SW480 (cell line): ENCODE data around the gene APP.

Source experiments
- DNase-seq: peaks from one replicate; pipeline ENCODE4 v3.0.0-alpha.2; 2016; ENCODE audit warnings: low spot score

Gene APP

DNA sequence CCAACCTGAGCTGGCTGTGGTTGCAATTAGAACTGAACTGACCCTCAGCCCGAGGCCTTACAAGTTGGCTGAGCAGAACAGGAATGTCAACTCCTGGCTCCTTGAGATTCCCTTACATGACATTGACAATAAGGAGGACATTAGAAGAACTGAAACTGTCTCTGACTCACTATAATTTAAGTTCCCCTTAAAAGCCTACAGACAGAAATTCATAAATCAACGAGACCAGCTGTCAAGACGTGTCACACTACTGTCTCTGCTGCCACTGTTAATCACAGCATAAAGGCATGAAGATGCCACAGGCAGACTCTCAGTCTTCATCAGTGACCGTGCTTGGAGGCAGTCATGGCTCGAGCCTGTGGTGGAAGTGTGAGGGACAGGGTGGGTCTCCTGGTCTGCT lies 267.0 kb downstream of the APP start:
- no peak for DNase-seq

DNA sequence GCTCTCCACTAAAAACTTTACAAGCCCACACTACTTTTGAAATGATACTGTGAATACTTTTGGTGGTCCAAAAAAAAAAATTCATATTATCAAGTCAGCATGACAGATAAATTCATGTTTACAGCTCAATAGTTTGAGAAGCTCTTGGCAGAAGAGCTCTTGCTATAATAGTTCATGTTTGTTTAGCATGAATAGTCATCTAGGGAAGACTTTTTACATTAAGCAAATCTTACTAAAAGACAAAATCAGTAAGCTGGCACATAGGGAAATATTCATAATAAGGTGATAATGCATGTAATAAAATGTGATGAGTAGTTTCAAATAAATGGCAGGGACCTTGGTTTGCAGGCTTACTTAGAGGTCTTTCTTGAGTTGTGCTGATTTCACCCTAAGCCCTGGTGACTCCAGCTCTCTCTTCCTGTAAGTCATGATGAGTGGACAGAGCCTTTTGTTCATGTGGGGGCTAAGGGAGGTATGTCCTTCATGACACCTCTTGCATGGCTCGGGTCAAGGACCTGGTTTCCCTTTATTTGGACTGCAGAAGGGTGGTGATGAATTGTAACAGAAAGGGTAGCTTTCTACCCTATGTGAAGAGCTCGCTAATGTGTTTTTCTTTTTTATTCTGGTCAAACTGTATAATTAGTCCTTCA lies 269.1 kb downstream of the APP start:
- DNase-seq = no peak

DNA sequence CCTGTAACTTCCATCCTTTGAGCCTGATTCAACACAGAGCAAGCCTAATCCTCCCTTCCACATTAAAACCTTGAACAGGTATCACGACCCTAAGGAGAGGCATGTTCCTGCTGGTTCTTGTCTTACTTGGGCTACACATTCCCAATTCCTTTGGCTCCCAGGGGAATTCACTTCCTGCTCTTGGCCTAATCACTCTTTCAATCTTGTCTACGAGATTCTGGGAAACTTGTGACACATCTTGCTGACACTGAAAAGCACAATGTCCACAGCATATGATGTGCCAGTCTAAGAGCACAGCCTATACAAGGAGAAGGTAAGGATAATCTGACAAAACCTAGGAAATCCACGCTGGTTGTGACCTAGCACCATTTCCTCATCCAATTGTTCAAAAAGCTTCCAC lies 271.9 kb downstream of the APP start:
- DNase-seq = no peak

DNA sequence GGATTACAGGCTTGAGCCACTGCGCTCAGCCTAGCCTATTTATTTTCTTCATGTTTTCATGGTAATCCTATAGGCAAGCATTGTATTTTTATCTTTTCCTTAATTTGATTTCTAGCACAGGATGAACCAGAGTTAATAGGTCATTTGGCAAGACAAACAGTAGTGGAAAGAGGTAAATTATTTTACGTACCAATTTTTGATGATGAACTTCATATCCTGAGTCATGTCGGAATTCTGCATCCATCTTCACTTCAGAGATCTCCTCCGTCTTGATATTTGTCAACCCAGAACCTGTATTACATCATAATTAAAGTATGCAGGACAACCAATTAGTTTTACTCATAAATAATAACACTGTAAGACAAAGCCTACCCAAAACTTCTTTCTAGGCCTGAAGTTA lies 273.2 kb downstream of the APP start:
- DNase-seq = no peak

DNA sequence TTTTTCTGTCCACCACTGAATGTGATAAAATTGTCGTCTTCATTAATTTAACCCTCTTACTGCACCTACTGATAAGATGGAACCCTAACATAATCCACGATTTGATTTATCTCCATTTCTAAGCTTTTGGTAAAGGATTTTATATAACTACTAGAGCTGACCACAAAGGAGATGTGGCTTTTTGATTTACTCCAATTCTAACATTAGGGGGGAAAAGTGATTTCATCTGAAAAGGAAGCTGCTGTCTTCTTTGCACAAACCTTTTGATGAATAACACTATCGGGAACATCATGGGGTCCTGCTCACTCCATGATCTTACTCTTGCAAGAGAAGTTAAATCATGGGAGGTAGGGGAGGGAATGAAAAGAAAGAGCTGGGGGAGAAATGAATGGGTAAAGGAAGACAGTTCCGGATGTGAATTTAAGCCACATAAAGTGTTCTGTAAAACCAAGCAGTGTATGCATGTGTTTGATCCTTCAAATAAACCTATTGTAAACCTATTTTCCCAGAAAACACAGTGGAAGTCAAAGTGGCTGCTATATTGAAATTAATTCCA lies 274.0 kb downstream of the APP start:
- no peak for DNase-seq

DNA sequence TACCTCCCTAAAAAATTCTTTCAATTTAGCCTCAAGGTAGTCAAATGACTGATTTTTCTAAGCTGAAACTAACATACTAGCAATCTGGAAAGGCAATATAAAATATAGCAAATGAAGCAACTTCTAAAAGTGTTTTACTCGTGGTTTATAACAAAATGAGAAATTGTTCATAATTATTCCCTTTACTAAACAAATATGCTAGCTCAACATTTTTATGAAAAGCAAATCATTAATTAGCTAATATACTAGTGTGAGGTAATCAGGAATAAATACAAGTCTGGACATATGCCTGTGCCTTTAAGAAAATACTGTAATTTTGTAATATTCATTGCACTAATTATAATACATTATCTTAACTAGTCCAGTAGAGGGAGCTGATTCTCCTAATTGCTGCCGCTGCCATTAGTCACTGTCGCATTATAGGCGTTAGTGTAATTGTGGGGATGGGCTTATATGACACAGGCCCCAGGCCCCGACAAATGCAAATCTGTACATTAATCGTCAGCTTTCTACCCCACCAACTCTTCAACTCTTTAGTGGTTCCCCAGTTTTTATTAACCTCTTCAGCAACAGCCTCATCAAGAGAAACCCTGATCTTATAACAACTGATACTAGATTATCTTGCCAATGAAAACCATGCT lies 274.9 kb downstream of the APP start:
- peak; percentile 21 for DNase-seq

DNA sequence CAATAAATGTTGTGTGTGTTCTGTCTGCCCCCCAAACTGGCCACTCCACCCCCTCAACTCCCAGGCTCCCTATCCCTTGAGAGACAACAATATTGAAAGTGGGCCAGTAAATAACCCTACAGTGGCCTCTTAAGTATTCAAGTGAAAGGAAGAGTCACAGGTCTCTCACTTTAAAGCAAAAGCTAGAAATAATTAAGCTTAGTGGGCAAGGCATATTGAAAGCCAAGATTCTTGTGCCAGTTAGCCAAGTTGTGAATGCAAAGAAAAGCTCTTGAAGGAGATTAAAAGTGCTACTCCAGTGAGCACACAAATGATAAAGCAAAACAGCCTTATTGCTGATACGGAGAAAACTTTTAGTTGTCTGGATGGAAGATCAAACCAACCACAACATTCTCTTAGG lies 277.4 kb downstream of the APP start:
- DNase-seq = no peak

DNA sequence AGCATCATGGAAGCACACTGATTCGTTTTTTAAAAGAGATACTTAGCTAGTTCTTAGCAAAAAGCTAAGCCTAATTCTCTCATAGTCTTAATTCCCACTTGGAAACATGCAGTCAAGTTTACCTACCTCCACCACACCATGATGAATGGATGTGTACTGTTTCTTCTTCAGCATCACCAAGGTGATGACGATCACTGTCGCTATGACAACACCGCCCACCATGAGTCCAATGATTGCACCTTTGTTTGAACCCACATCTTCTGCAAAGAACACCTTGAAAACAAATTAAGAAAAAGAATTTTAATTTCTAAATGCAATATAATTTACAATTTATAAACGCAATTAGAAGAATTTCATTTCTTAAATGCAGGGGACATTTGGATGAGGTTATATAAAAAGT lies 279.0 kb downstream of the APP start:
- DNase-seq = no peak

DNA sequence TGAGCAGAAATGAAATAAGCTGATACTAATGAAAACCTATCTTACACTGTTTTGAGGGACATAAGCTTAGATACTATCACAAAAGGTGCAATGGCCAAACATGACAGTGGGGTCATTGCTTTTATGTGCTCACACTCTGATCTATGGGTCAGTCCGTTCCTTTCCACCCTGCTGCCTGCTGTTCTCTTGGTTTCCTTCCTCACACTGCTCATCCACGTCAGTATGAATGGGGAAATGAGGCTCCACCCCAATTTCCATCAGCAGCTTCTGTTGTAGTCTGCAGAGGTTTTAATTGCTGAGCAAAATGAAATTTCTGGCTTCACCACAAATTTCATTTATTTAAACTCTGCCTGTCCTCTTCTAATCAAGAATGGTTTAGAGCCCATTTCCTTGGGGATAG lies 280.6 kb downstream of the APP start:
- DNase-seq = no peak

DNA sequence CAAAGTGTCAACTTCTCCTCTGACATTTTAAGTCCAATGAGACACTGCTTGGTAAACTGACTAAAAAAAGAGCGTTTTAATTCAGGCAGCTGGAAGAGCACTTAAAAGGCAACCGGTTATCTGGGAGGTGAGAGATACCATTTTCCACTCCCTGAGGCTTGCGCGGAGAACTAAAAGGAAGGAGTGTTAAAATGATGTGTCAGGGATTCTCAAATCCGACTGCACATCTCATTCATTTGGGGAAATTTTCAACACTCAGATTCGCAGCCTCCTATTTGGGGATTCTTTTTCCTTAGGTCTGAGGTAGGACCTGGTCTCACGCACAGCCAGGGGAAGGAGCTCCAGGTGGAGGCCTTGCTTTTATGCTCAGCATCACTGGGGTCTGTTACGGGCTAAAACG lies 281.9 kb downstream of the APP start:
- DNase-seq = no peak

DNA sequence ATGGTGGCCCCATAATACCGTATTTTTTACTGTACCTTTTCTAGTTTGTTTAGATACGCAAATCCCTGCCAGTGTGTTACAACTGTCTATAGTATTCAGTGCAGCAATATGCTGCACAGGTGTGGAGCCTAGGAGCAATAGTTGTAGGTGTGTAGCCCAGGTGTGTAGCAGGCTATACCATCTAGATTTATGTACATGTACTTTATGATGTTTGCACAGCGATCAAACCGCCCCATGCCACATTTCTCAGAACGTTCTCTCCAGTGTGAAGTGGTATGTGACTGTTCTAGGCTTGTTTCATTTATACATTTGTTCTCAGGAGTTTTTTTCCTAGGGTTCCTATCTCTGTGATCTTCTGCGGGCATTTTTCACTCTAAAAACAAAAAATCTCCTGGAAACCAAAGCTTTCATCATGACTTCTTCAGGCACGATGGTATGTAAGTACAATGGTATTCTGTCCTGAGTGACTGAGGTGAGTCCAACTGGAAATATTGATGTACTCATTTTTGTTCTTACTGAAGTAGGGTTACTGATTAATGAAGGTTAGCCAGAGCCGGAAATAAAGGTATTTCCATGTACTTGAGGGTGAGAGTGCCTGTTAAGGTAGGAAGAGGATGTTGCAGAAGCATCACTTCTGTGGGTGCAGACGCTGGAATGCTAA lies 282.8 kb downstream of the APP start:
- no peak for DNase-seq

DNA sequence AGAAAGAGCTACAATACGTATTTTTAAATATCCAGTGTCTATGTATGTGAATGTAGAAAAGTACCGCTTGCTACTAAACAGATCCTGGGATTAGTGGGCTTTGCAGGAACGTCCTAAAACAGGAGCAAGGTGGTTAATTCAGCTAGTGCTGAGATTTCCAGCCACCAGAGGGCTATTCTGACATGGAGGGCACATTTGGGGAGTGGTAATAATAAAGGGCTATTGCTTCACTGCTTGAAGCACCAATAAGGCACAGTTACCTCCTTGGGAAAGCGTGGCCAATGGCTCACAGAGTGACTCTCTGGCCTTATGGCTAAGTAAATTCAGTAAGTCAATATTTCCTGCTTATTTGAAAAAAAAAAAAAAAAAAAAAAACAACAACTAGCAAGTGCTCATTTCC lies 283.4 kb downstream of the APP start:
- no peak for DNase-seq

DNA sequence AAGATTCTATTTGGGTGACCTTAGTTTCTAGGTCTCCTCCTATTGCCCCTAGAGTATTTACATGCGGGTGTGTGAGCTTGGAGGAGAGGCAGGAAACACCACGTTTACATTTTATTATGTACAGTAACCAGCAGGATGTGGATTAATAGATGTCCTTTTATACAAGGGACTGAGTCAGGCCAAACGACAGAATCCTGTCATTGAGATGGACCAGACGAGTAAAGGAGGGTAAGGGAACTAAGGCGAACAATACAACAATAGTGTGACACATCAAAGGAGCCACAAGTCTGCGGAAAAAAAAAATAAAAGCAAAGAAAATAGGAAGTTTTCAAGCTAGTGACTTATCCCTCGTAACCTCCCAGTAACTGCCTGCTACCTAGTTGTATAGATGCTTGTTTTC lies 284.7 kb downstream of the APP start:
- DNase-seq = peak; percentile 7

DNA sequence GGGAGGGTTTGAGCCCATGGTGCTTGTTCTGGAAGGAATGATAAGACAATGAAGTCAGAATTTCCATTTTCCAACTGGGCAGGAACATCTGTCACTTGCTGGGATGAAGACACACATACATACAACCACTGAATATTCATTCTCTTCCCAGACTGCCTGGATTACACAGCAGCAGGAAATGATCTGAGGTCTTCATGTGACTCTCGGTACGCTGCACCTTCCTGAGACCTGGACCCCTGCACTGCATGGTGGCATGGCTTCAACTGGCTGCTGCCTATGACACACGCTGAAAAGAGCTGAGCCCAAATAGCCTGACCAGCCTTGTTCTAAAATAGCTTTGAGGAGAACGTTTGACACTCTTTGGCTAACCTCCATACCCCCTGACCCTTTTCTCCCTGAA lies 285.2 kb downstream of the APP start:
- DNase-seq = no peak

DNA sequence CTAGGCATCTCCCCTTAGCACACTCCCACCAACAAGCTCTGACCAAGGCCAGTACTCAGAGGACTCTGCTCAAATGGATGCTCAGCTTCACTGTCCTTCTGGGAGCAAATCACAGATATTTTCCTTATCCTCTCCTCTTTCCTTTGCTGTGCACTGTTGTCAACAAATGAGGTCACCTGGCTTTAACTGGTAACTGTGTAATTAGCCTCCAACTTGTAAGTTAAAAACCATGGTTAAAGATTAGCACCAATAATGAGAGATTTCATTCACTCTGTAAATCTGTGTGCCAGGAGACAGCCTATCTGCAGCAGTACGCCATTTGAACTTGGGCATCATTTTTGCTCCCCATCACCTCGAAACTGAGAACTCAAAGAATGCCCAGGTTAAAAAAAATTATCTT lies 286.3 kb downstream of the APP start:
- DNase-seq = no peak

DNA sequence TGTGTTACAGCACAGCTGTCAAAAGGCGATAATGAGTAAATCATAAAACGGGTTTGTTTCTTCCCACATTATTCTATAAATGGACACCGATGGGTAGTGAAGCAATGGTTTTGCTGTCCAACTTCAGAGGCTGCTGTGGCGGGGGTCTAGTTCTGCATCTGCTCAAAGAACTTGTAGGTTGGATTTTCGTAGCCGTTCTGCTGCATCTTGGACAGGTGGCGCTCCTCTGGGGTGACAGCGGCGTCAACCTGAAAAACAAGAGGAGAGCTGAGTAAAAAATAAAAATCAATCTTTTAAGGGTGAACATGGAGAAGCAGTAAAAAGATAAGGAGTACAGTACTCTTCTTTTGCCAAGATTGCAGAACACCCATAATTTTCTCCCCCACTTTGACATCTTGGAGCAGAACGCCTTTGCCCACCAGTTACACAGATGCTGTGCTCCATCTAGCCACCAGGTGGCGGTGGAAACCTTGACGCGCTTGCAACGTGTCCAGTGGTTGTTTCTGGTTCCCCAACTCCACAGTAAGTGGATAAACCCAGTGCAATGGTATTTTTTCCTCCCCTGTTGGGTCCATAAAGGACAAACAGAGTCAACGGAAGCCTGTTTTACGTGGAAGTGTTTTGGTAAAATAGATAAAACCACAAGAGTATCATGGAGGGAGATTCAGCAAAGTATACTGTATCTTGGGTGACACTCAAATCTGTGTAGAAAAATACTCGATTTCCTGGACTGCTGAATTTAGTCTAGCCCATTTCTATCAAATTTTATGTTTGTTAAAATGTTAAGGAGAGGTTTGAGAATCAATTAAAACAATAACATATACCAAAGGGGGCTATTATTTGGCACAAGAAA lies 288.8 kb downstream of the APP start:
- DNase-seq = peak; percentile 48

DNA sequence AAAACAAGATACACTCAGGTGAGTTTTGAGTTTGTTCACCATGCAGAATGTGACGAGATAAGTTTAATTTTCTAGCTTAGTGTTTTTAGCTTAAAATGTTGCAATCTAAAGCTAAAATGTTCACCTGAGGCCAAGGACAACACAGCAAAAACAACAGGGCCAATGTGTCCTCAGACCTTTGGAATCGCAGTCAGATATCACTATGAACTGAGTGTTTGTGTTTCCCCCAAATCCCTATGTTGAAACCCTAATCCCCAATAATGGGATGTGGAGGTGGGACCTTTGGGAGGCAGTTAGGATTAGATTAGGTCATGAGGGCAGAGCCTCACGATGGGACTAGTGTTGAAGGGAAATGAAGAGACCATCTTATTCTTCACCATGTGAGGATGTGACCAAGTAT lies 291.4 kb downstream of the APP start:
- DNase-seq = no peak

DNA sequence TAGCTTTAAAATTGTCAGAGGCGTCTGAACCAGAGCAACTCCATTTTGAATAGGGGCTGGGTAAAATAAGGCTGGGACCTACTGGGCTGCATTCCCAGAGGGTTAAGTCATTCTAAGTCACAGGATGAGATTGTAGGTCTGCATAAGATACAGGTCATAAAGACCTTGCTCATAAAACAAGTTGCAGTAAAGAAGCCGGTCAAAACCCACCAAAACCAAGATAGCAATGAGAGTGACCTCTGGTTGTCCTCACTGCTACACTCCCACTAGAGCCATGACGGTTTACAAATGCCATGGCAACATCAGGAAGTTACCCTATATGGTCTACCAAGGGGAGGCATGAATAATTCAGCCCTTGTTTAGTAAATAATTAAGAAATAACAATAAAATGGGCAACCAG lies 292.2 kb downstream of the APP start:
- DNase-seq = no peak

DNA sequence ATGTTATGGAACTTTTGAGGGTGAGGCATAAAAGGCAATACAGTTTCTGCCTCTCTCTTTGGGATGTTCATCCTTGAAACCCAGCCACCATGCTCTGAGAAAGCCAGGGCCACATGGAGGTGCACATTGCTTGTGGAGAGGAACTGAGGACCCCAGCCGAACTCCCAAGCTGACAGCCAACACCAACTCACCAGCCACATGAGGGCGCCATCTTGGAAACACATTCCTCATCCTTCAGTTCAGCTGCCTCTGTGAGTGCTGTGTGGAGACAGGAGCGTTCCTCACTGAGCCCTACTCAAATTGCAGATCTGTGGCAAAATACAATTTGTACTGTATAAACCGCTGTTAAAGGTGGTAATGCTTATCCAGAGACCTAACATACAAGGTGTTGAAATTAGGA lies 298.3 kb downstream of the APP start:
- DNase-seq = no peak

DNA sequence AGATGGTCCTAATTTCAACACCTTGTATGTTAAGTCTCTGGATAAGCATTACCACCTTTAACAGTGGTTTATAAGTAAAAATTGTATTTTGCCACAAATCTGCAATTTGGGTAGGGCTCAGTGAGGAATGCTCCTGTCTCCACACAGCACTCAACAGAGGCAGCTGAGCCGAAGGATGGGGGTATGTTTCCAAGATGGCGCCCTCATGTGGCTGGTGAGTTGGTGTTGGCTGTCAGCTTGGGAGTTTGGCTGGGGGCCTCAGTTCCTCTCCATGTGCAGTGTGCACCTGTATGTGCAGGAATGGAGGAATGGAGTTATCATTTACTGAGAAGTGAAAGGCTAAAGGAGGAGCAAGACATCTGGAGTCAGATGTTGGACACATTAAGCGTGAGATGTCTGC lies 299.0 kb downstream of the APP start:
- no peak for DNase-seq

DNA sequence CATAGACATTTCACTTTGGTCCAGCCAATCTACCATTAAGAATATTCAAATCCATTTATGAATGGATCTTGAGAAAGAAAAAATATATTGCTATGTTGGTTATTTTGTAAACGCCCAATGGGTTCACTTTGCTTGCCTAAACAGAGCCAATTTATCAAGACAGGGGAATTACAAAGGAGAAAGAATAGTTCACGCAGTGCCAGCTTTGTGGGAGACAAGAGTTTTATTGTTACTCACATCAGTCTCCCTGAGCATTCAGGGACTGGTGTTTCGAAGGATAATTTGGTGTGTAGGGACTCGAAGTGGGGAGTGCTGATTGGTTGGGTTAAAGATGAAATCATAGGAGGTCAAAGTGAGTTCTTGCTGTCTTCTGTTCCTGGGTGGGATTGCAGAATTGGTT lies 300.5 kb downstream of the APP start:
- no peak for DNase-seq

DNA sequence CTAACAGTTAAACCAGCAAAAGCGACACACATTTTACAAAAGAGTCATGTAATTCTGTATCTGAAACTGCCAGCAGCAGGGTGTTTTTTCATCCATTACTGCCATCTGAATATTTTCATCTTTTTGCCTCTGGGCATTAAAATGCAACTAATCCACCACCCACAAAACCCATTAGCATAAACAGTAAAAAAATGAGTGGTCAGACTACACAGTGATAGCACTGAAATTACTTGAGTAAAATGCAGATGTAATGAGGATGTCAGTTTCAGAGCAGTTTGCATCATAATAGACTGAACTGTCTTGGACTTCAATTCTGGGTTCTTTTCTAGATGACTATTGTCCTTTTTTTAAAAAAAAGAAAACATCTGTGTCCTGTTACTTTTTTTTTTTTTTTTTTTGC lies 303.5 kb downstream of the APP start:
- no peak for DNase-seq

DNA sequence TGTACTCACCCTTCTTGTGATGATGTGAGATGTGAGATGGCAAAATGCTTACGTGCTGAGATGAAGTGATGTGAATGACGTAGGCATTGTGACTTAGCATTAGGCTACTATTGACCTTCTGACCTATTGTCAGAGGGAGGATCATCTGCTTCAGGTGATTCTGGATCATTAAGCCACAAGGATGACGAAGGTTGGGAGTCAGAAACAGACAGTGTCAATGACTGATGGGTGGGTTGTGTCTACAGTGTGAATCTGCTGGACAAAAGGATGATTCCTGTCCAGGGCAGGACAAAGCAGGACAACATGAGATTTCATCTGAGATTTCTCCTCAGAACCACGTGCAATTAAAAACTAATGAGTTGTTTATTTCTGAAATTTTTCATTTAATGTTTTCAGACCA lies 306.8 kb downstream of the APP start:
- no peak for DNase-seq
